ENCODE measurements around the gene MYO5B. TPM values are rescaled to one million over a fixed set of nuclear protein-coding genes. Genes with fewer than 3 reads are reported as not detected.

The MYO5B gene
- polyA plus RNA-seq, 2 donors, result 35.3 to 38.5 TPM

DNA sequence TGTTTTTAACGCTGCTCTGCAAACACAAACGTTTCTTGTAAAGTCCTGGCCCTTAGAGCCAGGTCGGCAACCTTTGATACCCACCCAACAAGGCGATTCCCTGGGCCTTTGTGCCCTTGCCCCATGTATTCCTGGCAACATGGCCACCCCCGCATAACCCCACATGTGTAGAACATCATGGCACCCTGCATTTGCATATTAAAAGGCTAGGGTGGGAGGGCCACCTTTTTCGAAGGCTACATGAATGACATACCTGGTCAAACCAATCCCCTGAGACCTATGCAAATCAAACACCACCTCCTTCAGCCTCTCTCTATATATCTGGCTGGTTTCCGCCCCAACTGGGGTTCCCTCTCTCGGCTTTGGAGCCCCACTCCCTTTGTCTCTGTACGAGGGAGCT lies 105.2 kb downstream of the MYO5B start:
- H3K4me1 ChIP-seq (ENCODE audit: control insufficient read depth in 2 of 2, insufficient read depth in 2 of 2, low read length in 1 of 2), result no peaks in the 10 kb centered on the region
- H3K36me3 ChIP-seq (ENCODE audit: control insufficient read depth in 2 of 2, insufficient read depth in 2 of 2, low read length in 1 of 2), result no peaks in the 10 kb centered on the region
- no peak overlapping the region for H3K4me3 ChIP-seq (ENCODE audit: low read depth in 1 of 2, low read length in 2 of 2)
- WGBS, 2 donors, result 85 to 90% methylated on average over 9 of the region's 9 CpGs
- no peaks in the 10 kb centered on the region for H3K9me3 ChIP-seq (ENCODE audit: control insufficient read depth in 2 of 2, insufficient read depth in 1 of 2, low read depth in 1 of 2, low read length in 1 of 2)
- H3K27me3 ChIP-seq (ENCODE audit: control insufficient read depth in 1 of 2, insufficient read depth in 2 of 2, low read length in 2 of 2), result no peaks in the 10 kb centered on the region
- H3K27ac ChIP-seq (ENCODE audit: low read depth in 2 of 2, low read length in 1 of 2), result no peak overlapping the region

DNA sequence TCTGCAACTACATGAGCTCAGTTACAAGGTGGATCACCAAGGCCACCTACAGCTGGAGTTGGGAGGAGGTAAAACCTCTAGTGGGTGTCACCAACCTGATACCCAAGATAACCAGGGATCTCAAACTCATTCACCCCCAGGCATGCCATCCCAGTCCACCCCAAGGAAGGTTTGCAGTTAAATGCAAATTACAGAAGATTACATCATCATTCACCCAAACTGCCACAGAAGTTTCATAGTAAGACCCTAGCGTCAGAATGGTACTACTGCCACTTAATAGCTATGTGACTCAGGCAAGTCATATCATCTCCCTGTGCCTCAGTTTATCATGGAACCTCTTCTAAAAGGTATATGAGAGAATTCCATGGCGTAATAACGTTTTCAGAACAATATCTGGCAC lies 111.2 kb downstream of the MYO5B start:
- 81% methylated on average over 3 of the region's 3 CpGs for WGBS, 2 donors
- H3K36me3 ChIP-seq (ENCODE audit: control insufficient read depth in 2 of 2, insufficient read depth in 2 of 2, low read length in 1 of 2), result no peaks in the 10 kb centered on the region
- H3K4me3 ChIP-seq (ENCODE audit: low read depth in 1 of 2, low read length in 2 of 2), result no peak overlapping the region
- no peak overlapping the region for H3K27ac ChIP-seq (ENCODE audit: low read depth in 2 of 2, low read length in 1 of 2)
- peaks cover 0 to 2% of the 10 kb centered on the region in 2 donors for H3K9me3 ChIP-seq (ENCODE audit: control insufficient read depth in 2 of 2, insufficient read depth in 1 of 2, low read depth in 1 of 2, low read length in 1 of 2)
- H3K4me1 ChIP-seq (ENCODE audit: control insufficient read depth in 2 of 2, insufficient read depth in 2 of 2, low read length in 1 of 2), result peaks cover 0 to 7% of the 10 kb centered on the region in 2 donors
- peaks cover 0 to 4% of the 10 kb centered on the region in 2 donors for H3K27me3 ChIP-seq (ENCODE audit: control insufficient read depth in 1 of 2, insufficient read depth in 2 of 2, low read length in 2 of 2)

DNA sequence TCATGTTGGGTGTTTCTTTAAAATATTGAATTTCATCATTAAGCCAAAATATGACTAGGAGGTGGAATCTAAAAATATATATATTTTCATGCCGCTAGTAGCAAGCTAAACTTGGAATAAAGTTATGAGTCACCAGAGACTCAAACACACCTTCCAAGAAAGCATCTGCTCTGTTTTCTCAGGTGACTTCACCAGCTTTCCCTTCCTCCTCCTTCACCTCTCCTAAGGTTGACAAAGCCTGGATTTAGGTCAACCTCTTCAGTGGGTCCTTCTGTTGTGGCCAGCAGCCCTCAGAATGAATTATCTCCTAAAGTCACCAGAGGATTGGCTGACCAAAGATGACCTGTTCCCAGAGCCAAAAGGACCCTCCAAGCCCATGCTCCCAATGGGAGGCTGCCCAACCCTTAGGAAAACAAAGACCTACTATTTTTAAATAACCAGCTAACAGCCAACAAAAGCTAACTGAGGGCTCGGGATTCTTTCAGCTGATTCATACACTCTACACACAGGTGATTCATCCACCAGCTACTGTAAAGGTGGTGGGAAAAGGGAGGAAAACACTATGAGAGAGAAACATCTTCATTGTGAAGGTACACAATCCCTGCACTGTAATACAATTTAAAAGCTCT lies 113.9 kb downstream of the MYO5B start:
- H3K27me3 ChIP-seq (ENCODE audit: control insufficient read depth in 1 of 2, insufficient read depth in 2 of 2, low read length in 2 of 2), result peaks cover 0 to 4% of the 10 kb centered on the region in 2 donors
- peaks cover 0 to 9% of the 10 kb centered on the region in 2 donors for H3K4me1 ChIP-seq (ENCODE audit: control insufficient read depth in 2 of 2, insufficient read depth in 2 of 2, low read length in 1 of 2)
- H3K36me3 ChIP-seq (ENCODE audit: control insufficient read depth in 2 of 2, insufficient read depth in 2 of 2, low read length in 1 of 2), result no peaks in the 10 kb centered on the region
- peaks cover 0 to 2% of the 10 kb centered on the region in 2 donors for H3K9me3 ChIP-seq (ENCODE audit: control insufficient read depth in 2 of 2, insufficient read depth in 1 of 2, low read depth in 1 of 2, low read length in 1 of 2)
- WGBS, 2 donors, result 42 to 45% methylated on average over 2 of the region's 2 CpGs
- no peak overlapping the region for H3K4me3 ChIP-seq (ENCODE audit: low read depth in 1 of 2, low read length in 2 of 2)
- H3K27ac ChIP-seq (ENCODE audit: low read depth in 2 of 2, low read length in 1 of 2), result peak overlapping the region; percentile 51 to 65

DNA sequence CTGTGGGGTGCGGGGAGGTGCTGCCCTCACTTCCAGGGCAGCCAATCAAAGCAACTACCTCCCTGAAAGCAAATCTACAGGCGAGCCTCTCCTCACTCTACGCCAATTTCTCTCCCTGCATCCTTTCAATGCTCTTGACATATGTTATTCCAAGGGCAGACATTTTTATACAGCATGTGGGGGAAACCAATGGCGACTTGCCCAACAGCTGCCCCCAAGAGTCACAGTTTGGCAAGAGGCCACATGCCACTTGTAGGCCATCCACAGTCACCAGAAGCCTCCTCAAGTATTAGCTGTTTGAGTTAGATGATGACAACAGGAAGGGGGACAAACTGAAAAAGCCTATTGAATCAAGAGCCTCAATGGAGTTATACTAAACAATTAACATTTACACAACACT lies 114.6 kb downstream of the MYO5B start:
- peaks cover 0 to 4% of the 10 kb centered on the region in 2 donors for H3K27me3 ChIP-seq (ENCODE audit: control insufficient read depth in 1 of 2, insufficient read depth in 2 of 2, low read length in 2 of 2)
- no peaks in the 10 kb centered on the region for H3K36me3 ChIP-seq (ENCODE audit: control insufficient read depth in 2 of 2, insufficient read depth in 2 of 2, low read length in 1 of 2)
- peaks cover 0 to 11% of the 10 kb centered on the region in 2 donors for H3K4me1 ChIP-seq (ENCODE audit: control insufficient read depth in 2 of 2, insufficient read depth in 2 of 2, low read length in 1 of 2)
- no peak overlapping the region for H3K4me3 ChIP-seq (ENCODE audit: low read depth in 1 of 2, low read length in 2 of 2)
- H3K27ac ChIP-seq (ENCODE audit: low read depth in 2 of 2, low read length in 1 of 2), result no peak overlapping the region
- WGBS, 2 donors, result 81 to 83% methylated on average over 4 of the region's 4 CpGs
- H3K9me3 ChIP-seq (ENCODE audit: control insufficient read depth in 2 of 2, insufficient read depth in 1 of 2, low read depth in 1 of 2, low read length in 1 of 2), result peaks cover 0 to 2% of the 10 kb centered on the region in 2 donors

DNA sequence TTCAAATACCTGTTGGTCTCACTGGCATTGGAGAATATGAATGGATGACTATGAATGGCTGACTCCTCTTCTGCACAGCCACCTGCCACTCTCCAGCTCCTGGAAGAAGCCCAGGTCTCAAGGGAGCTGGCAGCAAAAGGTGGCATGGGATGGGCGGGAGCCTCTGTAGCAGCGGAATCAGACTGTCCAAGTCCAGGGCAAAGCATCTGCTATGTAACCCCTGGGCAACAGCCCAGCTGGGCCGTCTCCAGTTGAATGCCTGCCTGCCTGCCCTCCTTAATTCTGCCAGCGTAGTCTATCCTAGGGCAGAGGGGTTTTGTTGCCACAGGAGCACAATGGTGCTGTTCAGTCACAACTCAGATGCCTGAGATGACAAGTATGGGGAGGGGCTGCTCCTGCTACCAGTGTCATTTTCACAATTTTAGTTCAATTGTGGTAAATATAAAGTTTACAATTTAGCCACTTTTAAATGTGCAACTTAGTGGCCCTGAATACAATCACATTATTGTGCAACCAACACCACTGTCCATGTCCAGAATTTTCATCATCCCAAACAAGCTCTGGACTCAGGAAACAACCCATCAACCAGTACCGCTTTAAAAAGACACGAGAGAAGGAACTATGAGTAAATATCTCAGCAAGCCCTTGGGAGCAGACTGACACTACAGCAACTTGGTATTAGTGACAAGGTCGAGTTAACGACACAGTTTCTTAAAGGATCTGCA lies 115.2 kb downstream of the MYO5B start:
- Histone ChIP-seq H3K27me3 (ENCODE audit: control insufficient read depth in 1 of 2, insufficient read depth in 2 of 2, low read length in 2 of 2) (peaks cover 0 to 4% of the 10 kb centered on the region in 2 donors), H3K27ac (ENCODE audit: low read depth in 2 of 2, low read length in 1 of 2) (no peak overlapping the region), H3K36me3 (ENCODE audit: control insufficient read depth in 2 of 2, insufficient read depth in 2 of 2, low read length in 1 of 2) (no peaks in the 10 kb centered on the region), H3K9me3 (ENCODE audit: control insufficient read depth in 2 of 2, insufficient read depth in 1 of 2, low read depth in 1 of 2, low read length in 1 of 2) (peaks cover 0 to 2% of the 10 kb centered on the region in 2 donors), H3K4me1 (ENCODE audit: control insufficient read depth in 2 of 2, insufficient read depth in 2 of 2, low read length in 1 of 2) (peaks cover 0 to 11% of the 10 kb centered on the region in 2 donors), H3K4me3 (ENCODE audit: low read depth in 1 of 2, low read length in 2 of 2) (no peak overlapping the region)
- WGBS, 2 donors, result 52 to 58% methylated on average over 8 of the region's 8 CpGs

DNA sequence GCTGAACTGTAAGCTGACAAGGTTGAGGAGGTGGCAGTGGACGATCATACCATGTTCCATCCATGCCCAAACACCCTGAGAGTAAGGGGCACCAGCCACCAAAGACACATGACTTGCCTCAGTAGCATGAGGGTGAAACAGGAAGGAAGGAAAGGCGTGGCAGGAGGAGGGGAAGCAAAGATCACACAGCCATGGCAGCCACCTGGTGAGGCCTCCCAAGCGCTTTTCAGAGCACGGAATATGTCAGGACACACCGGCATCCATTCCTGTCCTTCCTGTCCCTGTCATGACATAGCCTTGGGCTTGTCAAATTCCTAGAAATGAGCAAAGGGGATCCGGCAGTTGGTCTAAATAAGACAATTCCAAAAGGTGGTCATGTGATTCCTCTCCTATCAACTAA lies 118.7 kb downstream of the MYO5B start:
- peaks cover 0 to 11% of the 10 kb centered on the region in 2 donors for H3K4me1 ChIP-seq (ENCODE audit: control insufficient read depth in 2 of 2, insufficient read depth in 2 of 2, low read length in 1 of 2)
- whole genome bisulfite sequencing, 2 donors, result 63 to 71% methylated on average over 6 of the region's 6 CpGs
- H3K27me3 ChIP-seq (ENCODE audit: control insufficient read depth in 1 of 2, insufficient read depth in 2 of 2, low read length in 2 of 2), result no peaks in the 10 kb centered on the region
- peaks cover 0 to 2% of the 10 kb centered on the region in 2 donors for H3K9me3 ChIP-seq (ENCODE audit: control insufficient read depth in 2 of 2, insufficient read depth in 1 of 2, low read depth in 1 of 2, low read length in 1 of 2)
- no peaks in the 10 kb centered on the region for H3K36me3 ChIP-seq (ENCODE audit: control insufficient read depth in 2 of 2, insufficient read depth in 2 of 2, low read length in 1 of 2)
- H3K27ac ChIP-seq (ENCODE audit: low read depth in 2 of 2, low read length in 1 of 2), result no peak overlapping the region
- H3K4me3 ChIP-seq (ENCODE audit: low read depth in 1 of 2, low read length in 2 of 2), result no peak overlapping the region

DNA sequence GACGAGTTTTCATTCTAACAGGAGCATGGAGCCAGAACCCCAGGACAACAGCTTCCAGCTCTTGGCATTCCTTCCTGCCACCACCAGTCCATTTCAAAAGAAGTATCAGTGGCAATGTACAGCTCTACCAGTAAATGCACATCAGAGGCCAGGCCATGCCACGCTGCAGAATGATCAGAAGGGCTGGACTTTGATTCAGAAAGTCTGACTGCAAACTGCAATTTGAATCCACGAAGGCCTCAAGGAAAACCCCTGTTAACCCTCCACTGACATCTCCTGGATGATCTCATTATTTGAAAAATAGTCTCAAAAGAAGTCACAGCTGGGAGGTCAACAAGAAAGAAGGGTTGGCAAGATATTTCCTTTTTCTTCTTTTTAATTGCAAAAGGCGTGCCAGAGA lies 119.2 kb downstream of the MYO5B start:
- Histone ChIP-seq H3K4me1 (ENCODE audit: control insufficient read depth in 2 of 2, insufficient read depth in 2 of 2, low read length in 1 of 2) (peaks cover 0 to 8% of the 10 kb centered on the region in 2 donors), H3K27ac (ENCODE audit: low read depth in 2 of 2, low read length in 1 of 2) (no peak overlapping the region), H3K9me3 (ENCODE audit: control insufficient read depth in 2 of 2, insufficient read depth in 1 of 2, low read depth in 1 of 2, low read length in 1 of 2) (peaks cover 0 to 2% of the 10 kb centered on the region in 2 donors), H3K36me3 (ENCODE audit: control insufficient read depth in 2 of 2, insufficient read depth in 2 of 2, low read length in 1 of 2) (no peaks in the 10 kb centered on the region), H3K27me3 (ENCODE audit: control insufficient read depth in 1 of 2, insufficient read depth in 2 of 2, low read length in 2 of 2) (no peaks in the 10 kb centered on the region), H3K4me3 (ENCODE audit: low read depth in 1 of 2, low read length in 2 of 2) (no peak overlapping the region)
- whole genome bisulfite sequencing, 2 donors, result 33 to 44% methylated on average over 4 of the region's 4 CpGs

DNA sequence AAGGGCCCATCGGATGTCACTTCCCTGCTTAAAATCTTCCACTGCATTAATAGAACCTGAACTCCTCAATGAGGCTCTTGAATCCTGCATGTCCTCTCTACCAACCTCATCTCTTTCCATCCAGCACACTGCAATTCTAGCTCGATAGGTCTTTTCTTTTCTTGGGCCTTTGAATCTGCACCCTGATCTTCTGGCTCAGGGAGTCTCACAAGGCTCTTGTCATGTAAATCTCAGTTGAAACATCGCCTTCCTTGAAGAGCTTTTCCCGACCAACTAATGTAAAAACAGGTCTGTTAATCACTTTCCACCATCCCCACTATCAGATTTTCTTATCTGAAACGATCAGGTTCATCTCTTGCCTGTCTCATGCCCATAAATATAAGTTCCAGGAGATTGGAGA lies 120.5 kb downstream of the MYO5B start:
- Histone ChIP-seq H3K27me3 (ENCODE audit: control insufficient read depth in 1 of 2, insufficient read depth in 2 of 2, low read length in 2 of 2) (no peaks in the 10 kb centered on the region), H3K4me3 (ENCODE audit: low read depth in 1 of 2, low read length in 2 of 2) (no peak overlapping the region), H3K9me3 (ENCODE audit: control insufficient read depth in 2 of 2, insufficient read depth in 1 of 2, low read depth in 1 of 2, low read length in 1 of 2) (no peaks in the 10 kb centered on the region), H3K27ac (ENCODE audit: low read depth in 2 of 2, low read length in 1 of 2) (no peak overlapping the region), H3K4me1 (ENCODE audit: control insufficient read depth in 2 of 2, insufficient read depth in 2 of 2, low read length in 1 of 2) (peaks cover 0 to 5% of the 10 kb centered on the region in 2 donors), H3K36me3 (ENCODE audit: control insufficient read depth in 2 of 2, insufficient read depth in 2 of 2, low read length in 1 of 2) (no peaks in the 10 kb centered on the region)
- WGBS, 2 donors, result 72 to 83% methylated on average over 5 of the region's 5 CpGs

DNA sequence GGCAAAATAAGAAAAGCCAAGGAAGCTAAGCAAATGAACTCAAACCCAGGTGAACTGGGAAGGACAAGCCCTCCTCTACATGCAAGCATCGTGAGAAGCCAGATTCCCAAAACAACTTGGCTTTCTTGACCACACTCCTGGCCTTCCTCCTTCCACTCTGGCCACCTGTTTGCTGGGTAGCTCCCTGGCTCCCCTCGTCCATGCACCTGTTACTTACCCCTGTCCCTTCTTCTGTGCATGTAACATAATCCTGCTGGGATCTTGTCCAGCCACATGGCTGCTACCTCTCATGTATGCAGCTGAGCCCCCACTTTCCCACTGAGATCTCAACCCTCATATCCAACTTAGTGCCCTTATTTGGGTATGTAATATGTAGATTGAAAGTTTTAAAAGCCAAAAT lies 121.6 kb downstream of the MYO5B start:
- Histone ChIP-seq H3K9me3 (ENCODE audit: control insufficient read depth in 2 of 2, insufficient read depth in 1 of 2, low read depth in 1 of 2, low read length in 1 of 2) (no peaks in the 10 kb centered on the region), H3K27me3 (ENCODE audit: control insufficient read depth in 1 of 2, insufficient read depth in 2 of 2, low read length in 2 of 2) (no peaks in the 10 kb centered on the region), H3K36me3 (ENCODE audit: control insufficient read depth in 2 of 2, insufficient read depth in 2 of 2, low read length in 1 of 2) (no peaks in the 10 kb centered on the region), H3K4me3 (ENCODE audit: low read depth in 1 of 2, low read length in 2 of 2) (no peak overlapping the region), H3K27ac (ENCODE audit: low read depth in 2 of 2, low read length in 1 of 2) (no peak overlapping the region), H3K4me1 (ENCODE audit: control insufficient read depth in 2 of 2, insufficient read depth in 2 of 2, low read length in 1 of 2) (peaks cover 0 to 6% of the 10 kb centered on the region in 2 donors)
- WGBS, 2 donors, result 86 to 94% methylated on average over 2 of the region's 2 CpGs

DNA sequence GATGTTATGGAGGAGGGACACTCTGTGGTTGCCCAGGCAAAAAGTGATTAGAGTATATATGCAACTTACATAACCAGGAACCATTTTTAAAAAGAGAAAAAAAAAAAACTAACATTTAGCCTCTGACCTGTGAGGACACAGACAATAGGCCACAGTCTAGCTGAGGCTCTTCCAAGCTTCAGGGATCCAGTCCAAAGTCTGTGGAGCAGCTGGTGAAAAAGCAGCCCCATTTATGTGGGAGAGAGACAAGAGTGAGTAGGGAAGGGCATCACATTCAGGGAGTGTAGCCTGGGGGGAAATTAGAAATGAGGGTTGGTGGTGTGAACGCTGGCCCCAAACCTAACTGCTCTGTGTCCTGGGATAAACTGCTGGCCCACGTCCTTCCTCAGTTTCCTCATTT lies 122.8 kb downstream of the MYO5B start:
- 63 to 77% methylated on average over 2 of the region's 2 CpGs for WGBS, 2 donors
- Histone ChIP-seq H3K36me3 (ENCODE audit: control insufficient read depth in 2 of 2, insufficient read depth in 2 of 2, low read length in 1 of 2) (no peaks in the 10 kb centered on the region), H3K4me1 (ENCODE audit: control insufficient read depth in 2 of 2, insufficient read depth in 2 of 2, low read length in 1 of 2) (peaks cover 0 to 6% of the 10 kb centered on the region in 2 donors), H3K9me3 (ENCODE audit: control insufficient read depth in 2 of 2, insufficient read depth in 1 of 2, low read depth in 1 of 2, low read length in 1 of 2) (no peaks in the 10 kb centered on the region), H3K27me3 (ENCODE audit: control insufficient read depth in 1 of 2, insufficient read depth in 2 of 2, low read length in 2 of 2) (no peaks in the 10 kb centered on the region), H3K27ac (ENCODE audit: low read depth in 2 of 2, low read length in 1 of 2) (no peak overlapping the region), H3K4me3 (ENCODE audit: low read depth in 1 of 2, low read length in 2 of 2) (no peak overlapping the region)
